Mammary epithelial cell (primary cell): ENCODE results near the gene DVL3.

ENCODE experiments used
- CTCF ChIP-seq, 2 donors: IDR thresholded peaks in 1 of 2; conservative IDR thresholded peaks in 1 of 2; 2 replicates each; pipeline ENCODE4 v1.5.1; 2011 to 2012; ENCODE audit warnings: inconsistent platforms in 2 of 2, low read length in 2 of 2, mild to moderate bottlenecking in 2 of 2, control low read depth in 1 of 2, low read depth in 1 of 2; ENCODE audit not compliant: insufficient read depth in 1 of 2; ENCODE audit errors: extremely low read depth in 1 of 2
- EZH2 ChIP-seq: IDR thresholded peaks from 2 replicates; pipeline ENCODE4 v1.6.1; 2012; ENCODE audit warnings: low read length, inconsistent platforms, borderline replicate concordance

GRCh38 chr3:184175506-184175905 lies 20.3 kb downstream of the DVL3 start:
- TF ChIP-seq CTCF (conservative IDR thresholded peaks at IDR 0.05 in 1 of 2, IDR thresholded peaks at IDR 0.05 in 1 of 2; ENCODE audit: extremely low read depth in 1 of 2, insufficient read depth in 1 of 2, low read depth in 1 of 2, low read length in 2 of 2) = no peak
- TF ChIP-seq EZH2 = no peak
